Occipital lobe (tissue), 2 donors: ENCODE results near the gene PPP1CA. TPM values are rescaled to one million over a fixed set of nuclear protein-coding genes. Genes with fewer than 3 reads are reported as not detected.
A peak's percentile ranks its signal among the peaks of the same experiment; 100 is the strongest.
"Not testable (repeated sequence)": the region's sequence is repeated elsewhere in the genome, so short reads cannot be mapped to it uniquely, and the experiment has no call there.

ENCODE experiments used
- DNase-seq: peaks from one replicate; lab custom pipeline; 2025; lab: John Stamatoyannopoulos, UW
- total RNA-seq: library from RNA; depleted of rRNA; stranded (reverse); fragments of >200 nt; gene quantifications from one replicate; pipeline ENCODE4 v1.2.3, GENCODE V29; 2014

The PPP1CA gene
- total RNA-seq, 1 donor from 2014 or later, result 53.5 TPM

GRCh38 chr11:67435031-67435726 lies 33.5 kb upstream of the PPP1CA start:
- DNase-seq, result no peak

- DNase-seq, result no peak
Measured at GRCh38 chr11:67434395-67434881, 32.8 kb upstream of the PPP1CA start.

GRCh38 chr11:67433536-67434394 lies 32.1 kb upstream of the PPP1CA start:
- no peak for DNase-seq

GRCh38 chr11:67432655-67433349 lies 31.1 kb upstream of the PPP1CA start:
- DNase-seq, result no peak

- no peak for DNase-seq
Measured at GRCh38 chr11:67431346-67432249, 29.9 kb upstream of the PPP1CA start.

- no peak for DNase-seq
Measured at GRCh38 chr11:67429722-67430121, 28.1 kb upstream of the PPP1CA start.

- DNase-seq, result no peak
Measured at GRCh38 chr11:67429038-67429668, 27.5 kb upstream of the PPP1CA start.

GRCh38 chr11:67428052-67429001 lies 26.7 kb upstream of the PPP1CA start, which contains the start of gene RPS6KB2:
Gene RPS6KB2 (plus strand): TSS chr11:67428494. CDS start chr11:67428546, 52 bp downstream.
- DNase-seq, result peak; percentile 94

GRCh38 chr11:67427364-67427859 lies 25.8 kb upstream of the PPP1CA start:
- DNase-seq, result not testable (repeated sequence)

GRCh38 chr11:67423891-67424613 lies 22.4 kb upstream of the PPP1CA start:
- no peak for DNase-seq

GRCh38 chr11:67423466-67423865 lies 21.8 kb upstream of the PPP1CA start:
- DNase-seq, result no peak

GRCh38 chr11:67422891-67423290 lies 21.2 kb upstream of the PPP1CA start:
- no peak for DNase-seq

GRCh38 chr11:67421430-67422031 lies 19.9 kb upstream of the PPP1CA start:
- DNase-seq, result no peak

GRCh38 chr11:67420646-67421429 lies 19.2 kb upstream of the PPP1CA start:
- peak; percentile 90 for DNase-seq

GRCh38 chr11:67420147-67420645 lies 18.5 kb upstream of the PPP1CA start:
- DNase-seq, result no peak

GRCh38 chr11:67419325-67420049 lies 17.8 kb upstream of the PPP1CA start:
- no peak for DNase-seq
